Measurements from ENCODE around the gene CDA. TPM values are rescaled to one million over a fixed set of nuclear protein-coding genes. Genes with fewer than 3 reads are reported as not detected.

Gene CDA
- polyA plus RNA-seq, 1 of the 3 experiments (the other 2 are of a cell fraction), result 0.12 TPM

- TF ChIP-seq USF2 (IDR thresholded peaks at IDR 0.05; ENCODE audit: borderline replicate concordance, low read depth, low read length), result no peak
- TF ChIP-seq GABPA (IDR thresholded peaks at IDR 0.05; ENCODE audit: low read depth), result no peak
- TF ChIP-seq EP300 (IDR thresholded peaks at IDR 0.05; ENCODE audit: borderline replicate concordance in 1 of 2, low read depth in 1 of 2, low read length in 1 of 2), result no peak
- no peak for TF ChIP-seq ZBTB33 (IDR thresholded peaks at IDR 0.05; ENCODE audit: borderline replicate concordance, low read depth)
- no peak for TF ChIP-seq IRF3 (IDR thresholded peaks at IDR 0.05; ENCODE audit: low read depth, low read length)
- TF ChIP-seq SMC3 (IDR thresholded peaks at IDR 0.05; ENCODE audit: low read depth, low read length), result no peak
- no peak for TF ChIP-seq MAX (IDR thresholded peaks at IDR 0.05; ENCODE audit: low read depth)
- no peak for TF ChIP-seq FOSL2 (IDR thresholded peaks at IDR 0.05; ENCODE audit: borderline replicate concordance, low read depth)
Measured at GRCh38 chr1:20616847-20617487, 28.1 kb downstream of the CDA start (continued).

- Histone ChIP-seq H3K9ac (no peak overlapping the region), H3K4me1 (ENCODE audit: control insufficient read depth in 1 of 2, insufficient read depth in 2 of 2, low read depth in 1 of 2, low read length in 1 of 2) (peaks cover 1 to 8% of the 10 kb centered on the region in 2 experiments; a peak in 1 of 4 replicates), H3K4me2 (no peak overlapping the region), H3K4me3 (ENCODE audit: low read depth in 2 of 2, low read length in 1 of 2) (no peak overlapping the region), H3K9me2 (no peaks in the 10 kb centered on the region), H4K20me1 (ENCODE audit: insufficient read depth) (no peaks in the 10 kb centered on the region), H3F3A (replicated peaks; ENCODE audit: insufficient read depth) (peaks cover 11% of the 10 kb centered on the region), H3K36me3 (replicated peaks in 1 of 2; ENCODE audit: control insufficient read depth in 1 of 2, insufficient read depth in 2 of 2, low read length in 1 of 2) (no peaks in the 10 kb centered on the region), H3K79me2 (ENCODE audit: insufficient read depth) (no peaks in the 10 kb centered on the region), H3K27me3 (ENCODE audit: insufficient read depth) (no peaks in the 10 kb centered on the region), H2AFZ (ENCODE audit: low read depth) (no peak overlapping the region), H3K27ac (ENCODE audit: low read depth in 2 of 2, low read length in 1 of 2) (no peak overlapping the region), H3K9me3 (no peaks in the 10 kb centered on the region)
- DNase-seq, result no peak
- WGBS (ENCODE audit: low lambda C conversion rate), result 84% methylated on average over 4 of the region's 4 CpGs
- ChIA-PET CTCF (interaction anchor here (0.9 to 1.8 kb wide), 3 partner anchors 15 to 43 kb away, joined by 3 to 10 read pairs (median 5); partner anchors contain the start of gene PINK1), POLR2A (no interaction called here)
- TF ChIP-seq NFIC (IDR thresholded peaks at IDR 0.05; ENCODE audit: borderline replicate concordance) (no peak), TAF1 (IDR thresholded peaks at IDR 0.05; ENCODE audit: borderline replicate concordance, low read depth, low read length) (no peak), RXRA (IDR thresholded peaks at IDR 0.05; ENCODE audit: borderline replicate concordance, low read depth) (no peak), REST (IDR thresholded peaks at IDR 0.05; ENCODE audit: low read depth, low read length) (no peak), YY1 (IDR thresholded peaks at IDR 0.05; ENCODE audit: low read depth) (no peak), EP300 (IDR thresholded peaks at IDR 0.05; ENCODE audit: borderline replicate concordance in 1 of 2, low read depth in 1 of 2, low read length in 1 of 2) (no peak), ELF1 (IDR thresholded peaks at IDR 0.05) (no peak), NRF1 (IDR thresholded peaks at IDR 0.05; ENCODE audit: low read depth, low read length) (no peak), CHD2 (IDR thresholded peaks at IDR 0.05; ENCODE audit: low read length, partially characterized antibody) (no peak), MXI1 (IDR thresholded peaks at IDR 0.05; ENCODE audit: low read depth, low read length) (no peak), TEAD4 (IDR thresholded peaks at IDR 0.05; ENCODE audit: borderline replicate concordance, insufficient read depth) (no peak), MEF2A (IDR thresholded peaks at IDR 0.05; ENCODE audit: borderline replicate concordance, low read depth) (no peak), RAD21 (IDR thresholded peaks at IDR 0.05; ENCODE audit: low read length) (no peak), RCOR1 (IDR thresholded peaks at IDR 0.05; ENCODE audit: low read length) (no peak)
Measured at GRCh38 chr1:20618550-20618949, 29.7 kb downstream of the CDA start.
